A673 (cell line): Measurements from ENCODE around the gene WDR11. TPM values are rescaled to one million over a fixed set of nuclear protein-coding genes. Genes with fewer than 3 reads are reported as not detected.

Source experiments
- BruUV-seq: library from RNA; stranded (reverse); fragments of 400-500 nt; replicated peaks from 2 replicates; lab custom pipeline; 2021; lab: Mats Ljungman, UMichigan
- CTCF ChIA-PET: fragments of 300-600 bp; sonication (Branson Sonifier 250); formaldehyde crosslinking; loops from one replicate; lab custom pipeline; 2022; ENCODE audit warnings: antibody characterized with exemption; lab: Charles Lee
- POLR2A ChIA-PET: fragments of 300-600 bp; sonication (Branson Sonifier 250); formaldehyde crosslinking; loops from one replicate; lab custom pipeline; 2022; ENCODE audit warnings: antibody characterized with exemption; ENCODE audit not compliant: low non-redundant PET; lab: Charles Lee
- DNase-seq: peaks from one replicate; pipeline ENCODE4 v3.0.0-alpha.2; 2015; ENCODE audit warnings: low spot score
- H3K27ac ChIP-seq: fragments of 200-600 bp; sonication (generic); 2 replicates; pipeline ENCODE4 v1.5.1; 2016; ENCODE audit warnings: mixed run types, low read depth, mild to moderate bottlenecking, mixed read lengths, antibody characterized with exemption, low read length; ENCODE audit not compliant: poor library complexity, severe bottlenecking
- H3K27me3 ChIP-seq: fragments of 200-600 bp; sonication (generic); replicated peaks from 2 replicates; pipeline ENCODE4 v1.6.1; 2017; ENCODE audit warnings: mixed run types, low read depth, mild to moderate bottlenecking, mixed read lengths, antibody characterized with exemption, low read length; ENCODE audit not compliant: insufficient read depth, poor library complexity
- H3K36me3 ChIP-seq: fragments of 200-600 bp; sonication (generic); 2 replicates; pipeline ENCODE4 v1.6.1; 2016; ENCODE audit warnings: mixed run types, mild to moderate bottlenecking, mixed read lengths, antibody characterized with exemption, low read length; ENCODE audit not compliant: insufficient read depth, poor library complexity, severe bottlenecking
- H3K4me1 ChIP-seq: fragments of 200-600 bp; sonication (generic); 2 replicates; pipeline ENCODE4 v1.6.1; 2017; ENCODE audit warnings: mixed run types, mild to moderate bottlenecking, mixed read lengths, antibody characterized with exemption, low read length; ENCODE audit not compliant: insufficient read depth, poor library complexity, severe bottlenecking
- H3K4me3 ChIP-seq: fragments of 200-600 bp; sonication (generic); 2 replicates; pipeline ENCODE4 v1.5.1; 2016; ENCODE audit warnings: low read depth, mixed run types, mild to moderate bottlenecking, mixed read lengths, low read length; ENCODE audit not compliant: poor library complexity, severe bottlenecking
- H3K9me3 ChIP-seq: fragments of 200-600 bp; sonication (generic); 2 replicates; pipeline ENCODE4 v1.6.1; 2016; ENCODE audit warnings: mixed run types, low read depth, mild to moderate bottlenecking, mixed read lengths, antibody characterized with exemption, low read length; ENCODE audit not compliant: poor library complexity, severe bottlenecking
- EZH2 ChIP-seq: fragments of 200-600 bp; sonication (generic); IDR thresholded peaks from 2 replicates; pipeline ENCODE4 v1.6.1; 2017; ENCODE audit warnings: borderline replicate concordance, low read depth, mild to moderate bottlenecking, mixed read lengths, antibody characterized with exemption, low read length; ENCODE audit not compliant: poor library complexity, severe bottlenecking
- intact Hi-C: fragments of 100-400 bp; cut with micrococcal nuclease; formaldehyde crosslinking; loops from one replicate; pipeline ENCODE4 v1.10.0; 2022; ENCODE audit not compliant: unreplicated experiment
- total RNA-seq: library from RNA; stranded (reverse); gene quantifications from 2 replicates; pipeline ENCODE4 v1.2.3, GENCODE V29; 2021
- TF ChIP-seq, protein P1 (sequence below): fragments of 300-800, 200-600 bp; sonication (generic); conservative IDR thresholded peaks from 2 replicates; pipeline ENCODE4 v1.5.1; 2017; ENCODE audit warnings: low read depth, mild to moderate bottlenecking, antibody characterized with exemption, low read length, moderate library complexity, mixed read lengths

WDR11 gene
- total RNA-seq, 1 experiment from 2014 or later = 33.4 TPM

DNA sequence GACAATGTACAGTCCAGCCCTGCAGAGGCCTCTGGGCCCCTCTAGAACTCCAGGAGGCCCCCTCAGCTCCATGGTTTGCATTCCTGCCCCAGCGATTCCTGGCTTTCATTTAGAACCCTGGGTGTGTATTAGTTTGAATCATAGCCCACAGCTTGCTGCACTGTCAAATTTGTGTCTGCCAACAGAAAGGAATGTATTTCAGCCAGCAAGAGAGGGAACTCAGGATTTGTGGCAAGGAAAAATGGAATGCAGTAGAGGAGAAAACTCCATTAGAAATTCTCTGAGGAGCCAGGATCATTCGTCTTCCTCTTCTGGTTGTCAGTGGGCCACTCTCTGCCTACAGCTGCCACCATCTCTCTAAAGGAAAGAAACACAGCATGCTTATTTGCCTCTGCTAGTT, 27.9 kb upstream of the WDR11 start:
- no peak for DNase-seq
- intact Hi-C loops = no loop called here
- Histone ChIP-seq H3K4me3 (no peak overlapping the region), H3K27ac (no peak overlapping the region), H3K9me3 (no peaks in the 10 kb centered on the region), H3K36me3 (no peaks in the 10 kb centered on the region), H3K4me1 (no peaks in the 10 kb centered on the region), H3K27me3 (peaks cover 46% of the 10 kb centered on the region)
- no peak for TF ChIP-seq EZH2
- TF ChIP-seq, protein P1, sequence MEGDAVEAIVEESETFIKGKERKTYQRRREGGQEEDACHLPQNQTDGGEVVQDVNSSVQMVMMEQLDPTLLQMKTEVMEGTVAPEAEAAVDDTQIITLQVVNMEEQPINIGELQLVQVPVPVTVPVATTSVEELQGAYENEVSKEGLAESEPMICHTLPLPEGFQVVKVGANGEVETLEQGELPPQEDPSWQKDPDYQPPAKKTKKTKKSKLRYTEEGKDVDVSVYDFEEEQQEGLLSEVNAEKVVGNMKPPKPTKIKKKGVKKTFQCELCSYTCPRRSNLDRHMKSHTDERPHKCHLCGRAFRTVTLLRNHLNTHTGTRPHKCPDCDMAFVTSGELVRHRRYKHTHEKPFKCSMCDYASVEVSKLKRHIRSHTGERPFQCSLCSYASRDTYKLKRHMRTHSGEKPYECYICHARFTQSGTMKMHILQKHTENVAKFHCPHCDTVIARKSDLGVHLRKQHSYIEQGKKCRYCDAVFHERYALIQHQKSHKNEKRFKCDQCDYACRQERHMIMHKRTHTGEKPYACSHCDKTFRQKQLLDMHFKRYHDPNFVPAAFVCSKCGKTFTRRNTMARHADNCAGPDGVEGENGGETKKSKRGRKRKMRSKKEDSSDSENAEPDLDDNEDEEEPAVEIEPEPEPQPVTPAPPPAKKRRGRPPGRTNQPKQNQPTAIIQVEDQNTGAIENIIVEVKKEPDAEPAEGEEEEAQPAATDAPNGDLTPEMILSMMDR = no peak
- POLR2A ChIA-PET = no interaction called here
- no TSS peak for BruUV-seq
- CTCF ChIA-PET = no interaction called here

DNA sequence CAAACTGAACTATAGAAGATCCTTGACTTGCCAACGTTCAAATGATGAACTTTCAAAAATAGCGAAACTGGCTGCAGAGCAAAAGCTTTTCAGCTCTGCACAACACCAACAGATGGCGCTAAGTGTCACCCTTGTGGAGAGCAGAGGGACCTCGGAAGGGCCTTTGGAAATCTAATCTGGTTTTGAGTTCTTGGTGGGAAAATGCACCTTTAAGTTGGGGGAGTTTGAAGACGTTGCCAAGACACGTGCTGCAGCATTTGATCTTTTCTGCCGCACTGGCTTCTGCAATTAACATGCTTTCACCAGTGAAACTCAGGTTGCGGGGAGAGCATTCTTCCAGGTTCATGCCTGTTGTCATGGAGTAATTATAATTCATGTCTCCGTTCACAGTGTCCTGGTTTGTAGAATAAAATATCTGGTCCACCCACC, 26.3 kb upstream of the WDR11 start:
- no TSS peak for BruUV-seq
- H3K27me3 ChIP-seq = peaks cover 46% of the 10 kb centered on the region
- ChIA-PET CTCF (no interaction called here), POLR2A (no interaction called here)
- intact Hi-C loops = no loop called here
- no peak overlapping the region for H3K27ac ChIP-seq
- TF ChIP-seq, protein P1 = peak; percentile 83
- no peak for TF ChIP-seq EZH2
- no peaks in the 10 kb centered on the region for H3K4me1 ChIP-seq
- peak; percentile 65 for DNase-seq
- no peak overlapping the region for H3K4me3 ChIP-seq
- H3K36me3 ChIP-seq = no peaks in the 10 kb centered on the region
- no peaks in the 10 kb centered on the region for H3K9me3 ChIP-seq

DNA sequence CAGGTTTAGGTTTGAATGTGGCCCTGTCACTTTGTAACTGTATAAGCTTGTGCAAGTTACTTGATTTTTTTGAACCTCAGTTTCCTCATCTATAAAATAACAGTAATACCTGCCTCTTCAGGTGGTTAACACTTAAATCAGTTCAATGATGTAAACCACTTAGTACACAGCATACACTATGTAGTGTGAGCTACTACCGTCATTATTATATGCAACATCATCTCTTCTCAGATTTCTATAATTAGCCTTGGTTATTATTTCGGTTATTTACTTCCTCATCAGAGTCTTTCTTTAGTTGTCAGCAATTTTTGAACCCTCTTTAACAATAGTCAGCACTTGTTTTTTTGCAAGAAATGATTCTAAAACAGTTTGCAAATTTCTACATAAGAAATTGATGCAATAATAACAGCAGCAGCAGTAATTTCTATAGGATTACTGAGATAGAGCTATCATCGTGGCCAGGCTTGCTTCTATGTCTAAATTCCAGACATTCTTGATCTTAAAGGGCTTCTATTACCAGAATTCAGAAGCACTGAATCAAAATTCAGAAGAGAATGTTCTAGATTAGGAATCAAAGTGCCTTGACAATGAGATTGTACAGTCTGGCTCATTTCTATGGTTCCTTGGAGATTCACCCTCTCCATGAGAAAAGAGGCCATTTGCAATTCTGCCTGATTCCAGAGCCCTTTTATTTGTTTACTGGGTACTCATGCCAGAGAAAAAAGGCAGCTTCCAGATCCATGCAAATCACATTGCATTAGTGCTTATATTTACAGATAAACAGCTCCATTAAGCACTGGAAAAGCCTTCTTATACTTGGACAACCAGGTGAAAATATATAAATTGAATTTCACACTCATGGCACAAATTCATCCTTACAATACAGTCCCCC, 25.0 kb upstream of the WDR11 start:
- no peaks in the 10 kb centered on the region for H3K36me3 ChIP-seq
- H3K27ac ChIP-seq = no peak overlapping the region
- no TSS peak for BruUV-seq
- POLR2A ChIA-PET = no interaction called here
- no peak for DNase-seq
- H3K4me3 ChIP-seq = no peak overlapping the region
- no peaks in the 10 kb centered on the region for H3K4me1 ChIP-seq
- CTCF ChIA-PET = no interaction called here
- peaks cover 45% of the 10 kb centered on the region for H3K27me3 ChIP-seq
- no peak for TF ChIP-seq EZH2
- TF ChIP-seq, protein P1 = no peak
- intact Hi-C loops = no loop called here
- no peaks in the 10 kb centered on the region for H3K9me3 ChIP-seq
